Panc1 (cell line): ENCODE data around the gene COL4A2. TPM values are rescaled to one million over a fixed set of nuclear protein-coding genes. Genes with fewer than 3 reads are reported as not detected.

Source experiments
- ATAC-seq: fragments of 200-7000 bp; cut with Tn5 transposase; 2 replicates; pipeline ENCODE4 v1.9.1; 2020; ENCODE audit warnings: mild to moderate bottlenecking, moderate library complexity
- BruUV-seq: library from RNA; stranded (reverse); fragments of 400-500 nt; replicated peaks from 2 replicates; lab custom pipeline; 2021; lab: Mats Ljungman, UMichigan
- CTCF ChIA-PET: fragments of 300-600 bp; sonication (Branson Sonifier 250); formaldehyde crosslinking; loops from one replicate; lab custom pipeline; 2022; ENCODE audit warnings: antibody characterized with exemption; lab: Charles Lee
- POLR2A ChIA-PET: fragments of 300-600 bp; sonication (Branson Sonifier 250); formaldehyde crosslinking; loops from one replicate; lab custom pipeline; 2022; ENCODE audit warnings: antibody characterized with exemption; lab: Charles Lee
- DNase-seq: peaks from one replicate; pipeline ENCODE4 v3.0.0-alpha.2; 2010; ENCODE audit warnings: low read depth, low spot score
- H3K27ac ChIP-seq: 2 replicates; pipeline ENCODE4 v1.5.1; 2011; ENCODE audit warnings: mild to moderate bottlenecking, low read length, inconsistent platforms
- H3K27me3 ChIP-seq: fragments of 200-500 bp; sonication (Bioruptor generic); 2 replicates; pipeline ENCODE4 v1.6.0; 2014; ENCODE audit warnings: low read length, inconsistent platforms; ENCODE audit not compliant: control insufficient read depth, insufficient read depth
- H3K36me3 ChIP-seq: fragments of 200-500 bp; sonication (Bioruptor generic); 2 replicates; pipeline ENCODE4 v1.5.1; 2014; ENCODE audit warnings: inconsistent platforms, mild to moderate bottlenecking, low read length, moderate library complexity; ENCODE audit not compliant: control insufficient read depth, insufficient read depth
- H3K4me1 ChIP-seq: 2 replicates; pipeline ENCODE4 v1.5.1; 2011; ENCODE audit warnings: inconsistent platforms, mild to moderate bottlenecking, low read length, moderate library complexity; ENCODE audit not compliant: control insufficient read depth, insufficient read depth
- H3K4me3 ChIP-seq, 2 experiments: 2 replicates each; pipeline ENCODE4 v1.5.1; 2011 to 2012; ENCODE audit warnings: low read depth in 2 of 2, low read length in 2 of 2, mild to moderate bottlenecking in 2 of 2, inconsistent platforms in 1 of 2, moderate library complexity in 1 of 2
- H3K9me3 ChIP-seq: fragments of 200-500 bp; sonication (Bioruptor generic); 2 replicates; pipeline ENCODE4 v1.5.1; 2014; ENCODE audit warnings: low read depth, mild to moderate bottlenecking, inconsistent platforms, low read length, moderate library complexity; ENCODE audit not compliant: control insufficient read depth, insufficient read depth
- CTCF ChIP-seq: fragments of 450-650 bp; IDR thresholded peaks from 2 replicates; pipeline ENCODE4 v1.5.1; 2017; ENCODE audit warnings: mild to moderate bottlenecking
- POLR2AphosphoS5 ChIP-seq: IDR thresholded peaks from 2 replicates; pipeline ENCODE4 v1.6.1; 2012; ENCODE audit warnings: mild to moderate bottlenecking, low read depth, low read length, moderate library complexity
- REST ChIP-seq, 2 experiments: IDR thresholded peaks; 2 replicates each; pipeline ENCODE4 v1.6.1; 2011 to 2012; ENCODE audit warnings: low read depth in 2 of 2, control low read depth in 1 of 2, low read length in 1 of 2, mild to moderate bottlenecking in 1 of 2, moderate library complexity in 1 of 2; ENCODE audit not compliant: insufficient read depth in 1 of 2
- SIN3A ChIP-seq: IDR thresholded peaks from 2 replicates; pipeline ENCODE4 v1.6.1; 2012; ENCODE audit warnings: low read depth, mild to moderate bottlenecking, low read length, moderate library complexity, borderline replicate concordance; ENCODE audit not compliant: insufficient read depth
- TCF7L2 ChIP-seq: IDR thresholded peaks from 2 replicates; pipeline ENCODE4 v1.6.1; 2011; ENCODE audit warnings: mild to moderate bottlenecking, low read depth, low read length, inconsistent platforms
- in situ Hi-C: cut with HindIII; loops from 2 replicates; pipeline ENCODE4 v1.10.0; 2016; ENCODE audit warnings: low sequenced_read_pairs, low pct_unique_long_range_greater_than_20kb
- intact Hi-C: fragments of 100-400 bp; cut with micrococcal nuclease; formaldehyde crosslinking; loops from one replicate; pipeline ENCODE4 v1.10.0; 2022; ENCODE audit not compliant: unreplicated experiment
- total RNA-seq: library from RNA; stranded (reverse); gene quantifications from one replicate; pipeline ENCODE4 v1.2.1, GENCODE V29; 2021; ENCODE audit not compliant: unreplicated experiment

COL4A2 gene
- total RNA-seq, 1 experiment from 2014 or later = 3.0 TPM

GRCh38 chr13:110345701-110346100 lies 38.6 kb downstream of the COL4A2 start:
- Histone ChIP-seq H3K4me3 (no peak overlapping the region), H3K4me1 (no peaks in the 10 kb centered on the region), H3K36me3 (no peaks in the 10 kb centered on the region), H3K9me3 (no peaks in the 10 kb centered on the region), H3K27me3 (no peaks in the 10 kb centered on the region; the same call in 1 of the 2 replicates), H3K27ac (no peak overlapping the region)
- ATAC-seq = no peak
- DNase-seq = no peak
- no peak for TF ChIP-seq TCF7L2
- no peak for TF ChIP-seq SIN3A
- no peak for TF ChIP-seq REST (IDR thresholded peaks at IDR 0.05; ENCODE audit: insufficient read depth in 1 of 2, low read depth in 2 of 2, low read length in 1 of 2)
- no peak for TF ChIP-seq CTCF
- no peak for TF ChIP-seq POLR2AphosphoS5
- no TSS peak for BruUV-seq
- ChIA-PET POLR2A (no interaction called here), CTCF (no interaction called here)
- intact Hi-C loops = no loop called here
- in situ Hi-C loops = no loop called here

- no peak overlapping the region for H3K4me3 ChIP-seq
- no peak overlapping the region for H3K27ac ChIP-seq
- no peak for ATAC-seq
- no TSS peak for BruUV-seq
- CTCF ChIA-PET = no interaction called here
- H3K9me3 ChIP-seq = no peaks in the 10 kb centered on the region
- intact Hi-C loops = no loop called here
- POLR2A ChIA-PET = no interaction called here
- no peak for TF ChIP-seq REST (IDR thresholded peaks at IDR 0.05; ENCODE audit: insufficient read depth in 1 of 2, low read depth in 2 of 2, low read length in 1 of 2)
- H3K27me3 ChIP-seq = no peaks in the 10 kb centered on the region; the same call in 1 of the 2 replicates
- no peak for DNase-seq
- H3K36me3 ChIP-seq = no peaks in the 10 kb centered on the region
- in situ Hi-C loops = no loop called here
- no peaks in the 10 kb centered on the region for H3K4me1 ChIP-seq
Observed at GRCh38 chr13:110346661-110347067, 39.6 kb downstream of the COL4A2 start.
